OCI-LY1 (cell line): ENCODE data around the gene DBX1.

ENCODE experiments used
- H2AFZ ChIP-seq: fragments of 200-600 bp; sonication (generic), shearing (Covaris generic); 2 replicates; pipeline ENCODE4 v1.6.0; 2014; ENCODE audit warnings: antibody characterized with exemption, mild to moderate bottlenecking, low read length
- H3F3A ChIP-seq: fragments of 200-600 bp; sonication (generic), shearing (Covaris generic); 2 replicates; pipeline ENCODE4 v1.6.0; 2014; ENCODE audit warnings: mild to moderate bottlenecking, antibody characterized with exemption, low read length, moderate library complexity; ENCODE audit not compliant: insufficient read depth
- H3K27ac ChIP-seq: fragments of 200-600 bp; sonication (generic); 2 replicates; pipeline ENCODE4 v1.5.1; 2014; ENCODE audit warnings: low read length, mixed run types, mild to moderate bottlenecking, low read depth; ENCODE audit not compliant: poor library complexity, severe bottlenecking
- H3K27me3 ChIP-seq: fragments of 200-600 bp; sonication (generic); 2 replicates; pipeline ENCODE4 v1.6.0; 2014; ENCODE audit warnings: antibody characterized with exemption, mild to moderate bottlenecking, low read length, moderate library complexity; ENCODE audit not compliant: insufficient read depth
- H3K36me3 ChIP-seq: fragments of 200-600 bp; sonication (generic); 2 replicates; pipeline ENCODE4 v1.6.1; 2014; ENCODE audit warnings: mild to moderate bottlenecking, antibody characterized with exemption, low read length, moderate library complexity, mixed read lengths; ENCODE audit not compliant: insufficient read depth
- H3K4me1 ChIP-seq: fragments of 200-600 bp; sonication (generic); 2 replicates; pipeline ENCODE4 v1.5.1; 2014; ENCODE audit warnings: mild to moderate bottlenecking, low read length, moderate library complexity; ENCODE audit not compliant: insufficient read depth, severe bottlenecking
- H3K4me2 ChIP-seq: fragments of 200-600 bp; sonication (generic), shearing (Covaris generic); 2 replicates; pipeline ENCODE4 v1.6.1; 2014; ENCODE audit warnings: low read length
- H3K4me3 ChIP-seq: fragments of 200-600 bp; sonication (generic); 2 replicates; pipeline ENCODE4 v1.5.1; 2014; ENCODE audit warnings: low read length, low read depth, mild to moderate bottlenecking, mixed read lengths; ENCODE audit not compliant: poor library complexity, severe bottlenecking
- H3K79me2 ChIP-seq: fragments of 200-600 bp; shearing (Covaris generic); 2 replicates; pipeline ENCODE4 v1.6.1; 2016; ENCODE audit warnings: mixed run types, low read length, mixed read lengths; ENCODE audit not compliant: insufficient read depth
- H3K9ac ChIP-seq: fragments of 200-600 bp; sonication (generic), shearing (Covaris generic); 2 replicates; pipeline ENCODE4 v1.6.1; 2014; ENCODE audit warnings: mild to moderate bottlenecking, low read length, mixed read lengths
- H3K9me2 ChIP-seq: fragments of 200-600 bp; sonication (generic), shearing (Covaris generic); 2 replicates; pipeline ENCODE4 v1.6.1; 2014; ENCODE audit warnings: low read depth, mild to moderate bottlenecking, low read length, mixed read lengths
- H3K9me3 ChIP-seq: fragments of 200-600 bp; shearing (Covaris generic); 2 replicates; pipeline ENCODE4 v1.6.1; 2014; ENCODE audit warnings: low read length, mixed read lengths
- H4K20me1 ChIP-seq: fragments of 200-600 bp; sonication (generic), shearing (Covaris generic); 2 replicates; pipeline ENCODE4 v1.6.0; 2016; ENCODE audit warnings: mild to moderate bottlenecking, low read length; ENCODE audit not compliant: insufficient read depth
- EZH2 ChIP-seq: fragments of 200-600 bp; sonication (generic), shearing (Covaris generic); IDR thresholded peaks from 2 replicates; pipeline ENCODE4 v1.8.0; 2017; ENCODE audit warnings: borderline replicate concordance, mixed run types, mild to moderate bottlenecking, antibody characterized with exemption, low read length, moderate library complexity, mixed read lengths
- TF ChIP-seq, protein P1 (sequence below): fragments of 200-600 bp; sonication (generic), shearing (Covaris generic); IDR thresholded peaks from 2 replicates; pipeline ENCODE4 v1.5.1; 2017; ENCODE audit warnings: mild to moderate bottlenecking, antibody characterized with exemption, low read length, moderate library complexity, mixed read lengths

DBX1 gene

DNA sequence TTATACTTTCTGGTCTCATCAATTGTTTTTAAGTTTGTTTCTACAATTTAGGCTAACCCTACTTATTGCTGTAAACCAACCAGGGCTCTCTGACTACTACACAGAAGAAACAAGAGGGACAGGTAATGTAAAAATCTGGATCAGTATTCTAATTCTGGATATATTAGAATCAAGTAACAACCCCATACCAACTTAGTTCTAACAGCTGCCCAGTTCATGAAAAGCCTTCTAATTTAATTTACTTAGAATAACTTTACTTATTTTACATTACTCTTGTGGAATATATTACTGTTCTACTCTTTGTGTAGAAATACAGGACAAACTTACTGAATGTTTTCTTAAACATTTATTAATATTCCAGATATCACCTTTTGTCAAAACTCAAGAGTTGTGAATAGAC lies 45.5 kb upstream of the DBX1 start:
- no peak for TF ChIP-seq EZH2
- TF ChIP-seq, protein P1, sequence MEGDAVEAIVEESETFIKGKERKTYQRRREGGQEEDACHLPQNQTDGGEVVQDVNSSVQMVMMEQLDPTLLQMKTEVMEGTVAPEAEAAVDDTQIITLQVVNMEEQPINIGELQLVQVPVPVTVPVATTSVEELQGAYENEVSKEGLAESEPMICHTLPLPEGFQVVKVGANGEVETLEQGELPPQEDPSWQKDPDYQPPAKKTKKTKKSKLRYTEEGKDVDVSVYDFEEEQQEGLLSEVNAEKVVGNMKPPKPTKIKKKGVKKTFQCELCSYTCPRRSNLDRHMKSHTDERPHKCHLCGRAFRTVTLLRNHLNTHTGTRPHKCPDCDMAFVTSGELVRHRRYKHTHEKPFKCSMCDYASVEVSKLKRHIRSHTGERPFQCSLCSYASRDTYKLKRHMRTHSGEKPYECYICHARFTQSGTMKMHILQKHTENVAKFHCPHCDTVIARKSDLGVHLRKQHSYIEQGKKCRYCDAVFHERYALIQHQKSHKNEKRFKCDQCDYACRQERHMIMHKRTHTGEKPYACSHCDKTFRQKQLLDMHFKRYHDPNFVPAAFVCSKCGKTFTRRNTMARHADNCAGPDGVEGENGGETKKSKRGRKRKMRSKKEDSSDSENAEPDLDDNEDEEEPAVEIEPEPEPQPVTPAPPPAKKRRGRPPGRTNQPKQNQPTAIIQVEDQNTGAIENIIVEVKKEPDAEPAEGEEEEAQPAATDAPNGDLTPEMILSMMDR = no peak
- H3K27ac ChIP-seq = no peak overlapping the region
- no peaks in the 10 kb centered on the region for H3K79me2 ChIP-seq
- no peaks in the 10 kb centered on the region for H3K9me3 ChIP-seq
- no peaks in the 10 kb centered on the region for H3K9me2 ChIP-seq
- H3K4me1 ChIP-seq = no peaks in the 10 kb centered on the region
- H2AFZ ChIP-seq = no peak overlapping the region
- no peak overlapping the region for H3K4me3 ChIP-seq
- H3K36me3 ChIP-seq = no peaks in the 10 kb centered on the region
- no peak overlapping the region for H3K4me2 ChIP-seq
- H3F3A ChIP-seq = no peaks in the 10 kb centered on the region
- no peak overlapping the region for H3K9ac ChIP-seq
- H4K20me1 ChIP-seq = no peaks in the 10 kb centered on the region
- H3K27me3 ChIP-seq = no peaks in the 10 kb centered on the region; the same call in 1 of the 2 replicates

DNA sequence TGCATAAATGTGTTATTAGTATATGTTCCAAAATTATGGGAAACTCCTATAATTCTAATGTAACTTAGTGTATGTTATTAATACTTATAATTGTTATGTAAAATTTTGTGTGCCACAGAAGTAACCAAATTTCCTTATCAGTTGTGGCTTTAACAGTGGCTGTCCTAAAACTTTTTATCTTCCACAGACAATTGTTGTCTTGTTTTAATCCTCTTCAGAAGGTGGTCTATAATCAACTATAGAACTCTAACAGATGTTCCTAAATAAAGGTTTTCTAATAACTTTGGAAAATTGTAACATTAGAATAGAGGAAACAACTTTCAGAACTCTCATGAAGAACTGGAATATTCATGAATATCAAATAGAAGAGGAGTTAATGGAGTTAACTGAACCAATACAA lies 44.4 kb upstream of the DBX1 start:
- Histone ChIP-seq H3K9me3 (no peaks in the 10 kb centered on the region), H2AFZ (no peak overlapping the region), H3K27ac (no peak overlapping the region), H3K4me2 (no peak overlapping the region), H3K4me1 (no peaks in the 10 kb centered on the region), H3F3A (no peaks in the 10 kb centered on the region), H3K9me2 (no peaks in the 10 kb centered on the region), H3K4me3 (no peak overlapping the region), H3K9ac (no peak overlapping the region), H3K36me3 (no peaks in the 10 kb centered on the region), H3K79me2 (no peaks in the 10 kb centered on the region), H3K27me3 (no peaks in the 10 kb centered on the region; the same call in 1 of the 2 replicates), H4K20me1 (no peaks in the 10 kb centered on the region)
- TF ChIP-seq, protein P1 = no peak
- TF ChIP-seq EZH2 = no peak

DNA sequence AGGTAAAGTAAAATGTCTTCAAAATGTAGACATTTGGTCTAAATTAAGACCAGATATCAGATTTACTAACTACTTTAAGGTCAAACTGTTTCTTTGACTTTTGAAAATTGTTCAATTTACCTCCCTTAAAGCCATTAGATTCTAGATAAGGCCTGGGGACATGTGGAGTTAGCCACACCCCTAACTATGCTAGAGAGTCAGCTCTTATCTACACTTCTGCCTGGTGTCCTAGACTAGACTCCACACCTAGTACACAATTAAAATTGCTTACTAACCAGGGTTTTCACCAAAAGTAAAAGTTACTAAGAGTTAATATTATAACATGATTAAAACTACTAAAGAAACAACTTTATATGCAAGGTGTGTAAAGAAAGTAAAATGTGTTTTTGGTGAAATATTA lies 43.6 kb upstream of the DBX1 start:
- Histone ChIP-seq H3K9ac (no peak overlapping the region), H3F3A (no peaks in the 10 kb centered on the region), H3K27ac (no peak overlapping the region), H2AFZ (no peak overlapping the region), H3K79me2 (no peaks in the 10 kb centered on the region), H3K4me2 (no peak overlapping the region), H3K4me3 (no peak overlapping the region), H3K4me1 (no peaks in the 10 kb centered on the region), H3K36me3 (no peaks in the 10 kb centered on the region), H3K9me3 (no peaks in the 10 kb centered on the region), H3K27me3 (no peaks in the 10 kb centered on the region; the same call in 1 of the 2 replicates), H3K9me2 (no peaks in the 10 kb centered on the region), H4K20me1 (no peaks in the 10 kb centered on the region)
- TF ChIP-seq, protein P1 = no peak
- TF ChIP-seq EZH2 = no peak
